Head of caudate nucleus (tissue), 42 donors: ENCODE data around the gene GARIN5A.

Source experiments
- DNase-seq, 42 donors: peaks; one replicate each; pipeline versions ENCODE4 v3.0.0 to v3.0.0-alpha.2; 2020 to 2021; ENCODE audit warnings: mixed read lengths in 7 of 42
- intact Hi-C: fragments of 100-400 bp; cut with DNase I; formaldehyde crosslinking; loops from one replicate; pipeline ENCODE4 v1.15.0; 2022

Gene GARIN5A

GRCh38 chr19:50427318-50427925, 49.2 kb downstream of the GARIN5A start:
- no peak for DNase-seq
- intact Hi-C loops, result no loop called here

- intact Hi-C loops, result no loop called here
- no peak for DNase-seq
These were observed 51.1 kb downstream of the GARIN5A start for GRCh38 chr19:50425581-50425980.

DNA sequence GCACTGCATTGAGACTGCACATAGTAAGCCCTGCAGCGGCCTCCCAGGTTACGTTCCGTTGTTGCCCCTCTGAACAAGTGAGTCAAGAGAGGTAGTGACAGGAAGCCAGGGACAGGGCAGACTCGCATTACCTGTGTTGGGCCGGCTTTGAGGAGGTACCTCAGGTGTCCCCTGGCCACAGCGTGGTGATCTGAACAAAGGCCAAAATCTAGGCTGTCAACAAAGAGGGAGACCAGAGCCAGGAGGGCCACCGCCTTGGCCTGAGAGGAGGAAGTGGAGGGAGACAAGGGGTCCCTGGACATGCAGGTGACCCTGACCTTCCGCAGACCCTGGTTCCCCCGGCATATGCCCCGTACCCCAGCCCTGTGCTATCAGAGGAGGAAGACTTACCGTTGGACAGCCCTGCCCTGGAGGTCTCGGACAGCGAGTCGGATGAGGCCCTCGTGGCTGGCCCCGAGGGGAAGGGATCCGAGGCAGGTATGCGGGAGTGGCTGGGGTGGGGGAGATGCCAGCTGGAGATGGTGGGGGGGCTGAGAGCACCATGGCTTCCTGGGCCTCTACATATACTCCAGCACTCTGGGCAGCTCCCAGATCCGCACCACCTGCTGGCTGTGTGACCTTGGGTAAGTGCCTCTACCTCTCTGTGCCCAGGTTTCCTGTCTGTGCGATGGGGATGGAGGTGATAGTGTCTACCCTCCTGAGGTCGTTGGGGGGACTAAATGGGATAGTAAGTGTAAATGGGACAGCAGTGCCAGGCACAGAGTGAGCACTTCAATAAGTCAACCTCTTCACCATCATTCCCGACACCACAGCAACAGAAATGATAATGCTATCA, 53.2 kb downstream of the GARIN5A start:
- intact Hi-C loops, result no loop called here
- DNase-seq, result no peak

DNA sequence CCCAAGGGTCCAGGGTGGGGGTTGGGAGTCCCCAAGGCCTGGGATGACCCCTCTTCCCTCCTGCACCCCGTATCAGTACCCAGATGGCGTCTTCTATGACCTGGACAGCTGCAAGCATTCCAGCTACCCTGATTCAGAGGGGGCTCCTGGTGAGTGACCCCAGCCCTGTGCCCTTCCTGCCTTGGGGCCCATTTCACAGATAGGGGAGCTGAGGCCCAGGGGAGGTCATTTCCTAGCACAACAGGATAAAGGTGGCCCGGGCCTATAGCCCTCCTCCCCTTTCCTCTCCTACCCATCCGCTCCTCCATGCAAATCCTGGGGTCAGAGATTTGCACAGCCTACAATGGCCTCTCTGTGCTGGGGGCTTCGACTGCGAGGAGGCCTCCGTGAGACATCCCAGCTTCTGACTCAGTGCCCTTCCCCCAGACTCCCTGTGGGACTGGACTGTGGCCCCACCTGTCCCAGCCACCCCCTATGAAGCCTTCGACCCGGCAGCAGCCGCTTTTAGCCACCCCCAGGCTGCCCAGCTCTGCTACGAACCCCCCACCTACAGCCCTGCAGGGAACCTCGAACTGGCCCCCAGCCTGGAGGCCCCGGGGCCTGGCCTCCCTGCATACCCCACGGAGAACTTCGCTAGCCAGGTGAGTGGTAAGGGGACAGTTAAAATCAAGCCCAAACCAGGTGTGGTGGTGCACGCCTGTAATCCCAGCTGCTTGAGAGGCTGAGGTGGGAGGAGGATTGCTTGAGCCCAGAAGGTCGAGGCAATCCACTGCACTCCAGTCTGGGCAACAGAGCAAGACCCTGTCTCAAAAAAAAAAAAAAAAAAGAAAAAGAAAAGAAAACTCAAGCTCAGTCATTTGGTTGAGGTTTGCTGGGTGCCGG, 54.0 kb downstream of the GARIN5A start:
- intact Hi-C loops, result no loop called here
- no peak for DNase-seq

DNA sequence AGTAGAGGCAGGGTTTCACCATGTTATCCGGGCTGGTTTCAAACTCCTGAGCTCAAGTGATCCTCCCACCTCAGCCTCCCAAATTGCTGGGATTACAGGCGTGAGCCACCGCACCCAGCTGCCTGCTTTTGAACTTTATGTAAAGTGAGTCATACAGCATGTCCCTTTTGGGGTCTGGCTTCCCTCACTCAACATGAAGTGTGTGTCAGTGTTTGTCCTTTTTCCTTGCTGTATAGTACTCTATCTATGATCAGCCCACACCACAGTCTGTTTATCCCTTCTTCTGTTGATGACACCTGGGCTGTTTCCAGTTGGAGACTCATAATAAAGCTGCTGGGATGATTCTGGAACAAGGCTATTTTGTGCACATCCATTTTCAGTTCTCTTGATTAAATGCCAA, 55.8 kb downstream of the GARIN5A start:
- no peak for DNase-seq
- intact Hi-C loops, result no loop called here

DNA sequence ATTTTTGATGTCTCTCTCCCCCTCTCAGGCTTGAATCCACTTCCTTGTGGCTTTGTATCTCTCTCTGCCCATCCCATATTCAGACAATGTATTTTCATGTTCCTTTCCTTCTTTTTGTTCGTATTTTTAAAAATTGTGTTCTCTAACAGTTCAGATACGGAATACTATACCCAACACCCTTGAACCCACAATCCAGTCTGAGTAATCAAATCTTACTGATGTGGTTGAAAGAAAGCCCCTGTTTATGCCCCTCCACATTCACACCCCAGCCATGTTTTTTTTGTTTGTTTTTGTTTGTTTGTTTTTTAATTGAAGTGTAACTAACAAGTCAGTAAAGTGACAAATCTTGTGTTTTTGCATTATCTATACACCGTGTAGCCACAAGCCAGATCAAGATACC, 56.5 kb downstream of the GARIN5A start:
- intact Hi-C loops, result no loop called here
- no peak for DNase-seq

- intact Hi-C loops, result no loop called here
- DNase-seq, result no peak
These were observed 57.0 kb downstream of the GARIN5A start for GRCh38 chr19:50419580-50420035.

- intact Hi-C loops, result no loop called here
- DNase-seq, result no peak
These were observed 57.5 kb downstream of the GARIN5A start for GRCh38 chr19:50419022-50419579.

DNA sequence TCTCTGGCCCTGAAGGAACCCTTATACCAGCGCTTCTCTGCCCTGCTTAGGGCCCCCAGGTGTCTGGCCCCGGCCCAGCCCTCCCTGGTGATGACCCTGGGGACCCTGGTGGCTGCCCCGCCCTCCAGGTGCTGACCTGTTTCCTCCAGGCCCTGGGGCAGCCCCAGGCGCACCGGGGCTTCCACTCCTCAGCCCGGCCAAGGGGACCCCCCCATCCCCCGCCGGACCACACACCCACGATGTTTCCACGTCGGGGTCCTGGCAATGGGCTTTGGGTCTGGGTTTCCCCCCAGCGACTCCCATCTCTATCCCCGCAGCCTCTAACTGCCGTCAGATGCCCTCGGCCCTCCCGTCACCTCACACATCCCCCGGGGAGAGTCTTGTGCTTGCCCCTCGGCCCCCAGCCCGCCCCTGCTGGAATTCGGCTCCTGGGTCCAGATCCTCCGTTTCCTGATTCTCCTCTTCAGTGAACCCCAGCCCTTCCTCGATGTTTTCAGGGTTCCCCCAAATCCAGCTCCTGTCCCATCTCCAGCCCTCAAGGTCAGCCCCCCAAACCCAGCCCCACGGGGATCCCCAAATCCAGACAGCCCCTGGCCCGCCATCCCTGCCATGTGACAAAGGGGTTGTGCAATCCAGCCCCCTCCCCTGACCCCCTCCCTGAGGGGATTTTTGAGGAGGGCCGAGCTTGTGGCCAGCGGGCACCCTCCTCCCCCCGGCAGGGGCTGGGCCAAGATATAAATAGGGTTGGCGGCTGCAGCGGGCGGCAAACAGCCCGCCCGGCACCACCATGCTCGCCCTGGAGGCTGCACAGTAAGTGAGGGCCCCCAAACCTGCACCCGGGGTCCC, 58.2 kb downstream of the GARIN5A start, which contains the start of gene SPIB:
Gene SPIB (plus strand): TSS at position 763 of the 846 bp plus-strand sequence. CDS start 25 bp downstream, at position 788.
- no peak for DNase-seq
- intact Hi-C loops, result no loop called here

DNA sequence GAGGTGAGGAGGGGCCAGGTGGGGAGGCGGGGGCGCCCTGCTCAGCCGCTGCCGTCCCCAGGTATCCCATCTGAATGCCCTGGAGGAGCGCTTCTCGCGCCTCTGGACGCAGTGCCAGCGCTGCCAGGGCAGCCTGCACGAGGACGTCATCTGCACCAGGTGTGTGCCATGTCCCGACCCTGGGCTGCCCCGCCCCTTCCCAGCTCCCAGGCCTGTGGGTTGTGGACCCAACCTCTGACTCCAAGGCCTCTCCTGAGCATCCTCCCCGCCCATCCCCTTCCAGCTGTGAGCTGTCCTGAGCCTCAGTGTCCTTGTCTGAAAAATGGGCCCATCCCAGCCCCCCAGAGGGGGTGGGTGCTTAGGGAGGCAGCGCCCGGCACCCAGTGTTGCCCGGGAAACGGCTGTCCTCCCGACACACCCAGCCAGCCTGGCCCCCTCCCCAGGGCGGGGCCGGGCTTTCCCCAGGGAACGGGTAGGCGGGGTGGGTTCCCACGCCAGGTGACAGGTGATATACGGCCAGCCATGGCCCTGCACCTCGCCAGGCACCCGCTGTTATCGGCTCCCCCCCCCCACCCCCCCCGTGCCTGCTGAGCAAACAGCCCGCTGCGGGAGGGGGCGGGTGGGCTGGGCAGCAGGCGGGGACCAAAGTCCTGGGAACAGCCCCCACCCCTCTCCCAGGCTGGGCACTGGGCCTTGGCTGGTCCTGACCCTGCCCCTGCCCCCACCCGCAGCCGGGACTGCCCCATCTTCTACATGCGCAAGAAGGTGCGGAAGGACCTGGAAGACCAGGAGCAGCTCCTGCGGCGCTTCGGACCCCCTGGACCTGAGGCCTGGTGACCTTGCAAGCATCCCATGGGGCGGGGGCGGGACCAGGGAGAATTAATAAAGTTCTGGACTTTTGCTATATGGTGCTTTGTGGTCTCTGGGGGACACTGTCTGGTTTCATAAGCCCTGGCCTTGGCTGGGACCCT, 59.3 kb downstream of the GARIN5A start:
- no peak for DNase-seq
- intact Hi-C loops, result no loop called here
